Lower leg skin (tissue), 3 donors: ENCODE data around the gene AANAT.

Source experiments
- CTCF ChIP-seq, 3 donors: fragments of 450-650 bp; IDR thresholded peaks; one replicate each; pipeline ENCODE4 v1.5.1; 2016; ENCODE audit warnings: antibody characterized with exemption in 3 of 3, mild to moderate bottlenecking in 3 of 3, moderate library complexity in 2 of 3
- POLR2A ChIP-seq, 2 donors: fragments of 450-650 bp; IDR thresholded peaks; one replicate each; pipeline ENCODE4 v1.6.1; 2016 to 2017; ENCODE audit warnings: antibody characterized with exemption in 2 of 2, mild to moderate bottlenecking in 1 of 2, moderate library complexity in 1 of 2

DNA sequence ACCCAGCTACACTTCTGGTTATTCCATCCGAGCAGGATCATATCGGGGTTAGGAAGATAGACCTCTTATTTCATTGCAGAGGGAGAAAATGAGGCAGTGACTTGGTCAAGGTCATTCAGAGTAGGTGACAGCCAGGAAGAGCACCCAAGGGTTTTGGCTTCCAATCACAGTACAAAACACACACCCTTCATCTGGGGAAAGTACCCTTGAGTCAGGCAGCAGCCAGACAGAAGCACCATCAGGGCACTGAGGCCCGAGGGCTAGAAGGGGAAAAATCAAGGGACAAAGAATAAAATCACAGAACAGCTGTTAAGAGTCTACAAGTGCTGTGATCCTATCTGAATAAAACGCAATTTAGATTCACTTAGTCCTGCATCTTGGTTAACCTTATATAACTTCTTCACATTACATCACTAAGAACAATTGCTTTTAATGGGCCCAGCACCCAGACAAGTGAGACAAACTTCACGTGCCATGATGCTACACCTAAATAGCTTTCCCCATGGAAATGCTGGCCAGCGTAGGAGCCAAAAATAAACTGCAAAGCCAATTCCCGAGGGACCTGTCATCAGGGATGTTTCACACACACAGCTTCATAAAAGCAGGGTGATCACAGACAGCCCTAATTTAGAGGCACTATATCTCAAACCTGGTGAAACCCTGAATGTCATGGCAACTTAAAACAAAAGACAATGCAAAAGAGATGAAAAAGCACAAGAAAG, 19.3 kb upstream of the AANAT start:
- TF ChIP-seq CTCF (IDR thresholded peaks at IDR 0.05) (no peak), POLR2A (IDR thresholded peaks at IDR 0.05) (no peak)
